Keratinocyte (primary cell): ENCODE measurements around the gene TRMT10B.

Experiments used
- CTCF ChIP-seq, 3 experiments: IDR thresholded peaks in 1 of 3; conservative IDR thresholded peaks in 1 of 3; optimal IDR thresholded peaks in 1 of 3; 2 replicates in 2 of 3; 3 replicates in 1 of 3; pipeline versions ENCODE3 to v1.5.1; 2011; ENCODE audit warnings: low read length in 3 of 3, mild to moderate bottlenecking in 3 of 3, moderate library complexity in 2 of 3, control low read depth in 1 of 3, inconsistent platforms in 1 of 3; ENCODE audit not compliant: insufficient read depth in 2 of 3; ENCODE audit errors: extremely low read depth in 1 of 3
- EZH2 ChIP-seq: IDR thresholded peaks from one replicate; pipeline ENCODE4 v1.6.1; 2012; ENCODE audit warnings: inconsistent platforms, mild to moderate bottlenecking, low read length, moderate library complexity

DNA sequence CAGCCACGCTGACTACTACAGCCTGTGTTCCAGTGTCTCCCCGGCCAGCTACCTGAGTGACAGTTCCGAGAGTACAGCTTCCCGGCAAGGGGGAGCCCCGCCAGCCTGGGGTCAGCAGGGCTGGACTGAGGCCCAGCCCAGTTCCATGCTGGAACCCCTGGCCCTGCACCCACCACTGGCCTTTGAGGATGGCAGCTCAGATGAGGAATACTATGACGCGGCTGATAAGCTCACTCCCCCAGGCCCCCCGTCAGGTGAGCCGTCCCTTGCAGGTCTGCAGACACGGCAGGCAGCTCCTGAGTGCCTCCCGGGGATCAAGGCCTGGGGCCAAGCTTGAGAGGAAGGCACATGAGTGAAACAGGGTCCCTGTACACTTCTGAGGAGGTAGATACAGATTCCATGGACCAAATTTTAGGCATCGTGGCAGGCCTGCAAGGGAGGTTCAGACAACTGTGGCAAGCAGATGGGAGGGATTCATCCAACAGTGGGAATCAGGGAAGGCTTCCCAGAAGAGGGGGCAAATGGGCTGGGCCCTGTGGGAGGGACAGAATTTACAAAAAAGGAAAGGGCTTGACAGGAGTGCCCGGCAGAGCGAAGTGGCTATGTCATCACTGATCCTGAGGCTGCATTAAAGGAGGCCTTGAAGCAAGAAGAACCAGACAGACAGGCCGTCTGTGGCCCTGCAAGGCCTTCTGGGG lies 12.8 kb upstream of the TRMT10B start:
- no peak for TF ChIP-seq CTCF (optimal IDR thresholded peaks at IDR 0.05 in 1 of 3, IDR thresholded peaks at IDR 0.05 in 1 of 3, conservative IDR thresholded peaks at IDR 0.05 in 1 of 3; ENCODE audit: extremely low read depth in 1 of 3, insufficient read depth in 2 of 3, low read length in 3 of 3)
- TF ChIP-seq EZH2, result no peak
